ENCODE data around the gene PCDHAC2.

Gene PCDHAC2

GRCh38 chr5:140992828-140993227 lies 26.6 kb downstream of the PCDHAC2 start:
- H3K4me2 ChIP-seq (ENCODE audit: low read length), result no peak overlapping the region
- no peak for TF ChIP-seq CTCF (IDR thresholded peaks at IDR 0.05; ENCODE audit: low read length)
- TF ChIP-seq EZH2 (IDR thresholded peaks at IDR 0.05; ENCODE audit: borderline replicate concordance, low read length), result no peak
- no peak overlapping the region for H2AFZ ChIP-seq (ENCODE audit: low read length)
- no peaks in the 10 kb centered on the region for H3K9me3 ChIP-seq (ENCODE audit: low read length)
- no peaks in the 10 kb centered on the region for H3K36me3 ChIP-seq (ENCODE audit: insufficient read depth, low read length)
- H3K9me2 ChIP-seq (ENCODE audit: low read depth, low read length), result no peaks in the 10 kb centered on the region
- no peaks in the 10 kb centered on the region for H3K27me3 ChIP-seq (ENCODE audit: insufficient read depth, low read length)
- H4K20me1 ChIP-seq (ENCODE audit: insufficient read depth, low read length), result no peaks in the 10 kb centered on the region
- no peaks in the 10 kb centered on the region for H3K79me2 ChIP-seq (ENCODE audit: insufficient read depth, low read length)
- H3K4me1 ChIP-seq (ENCODE audit: insufficient read depth, low read length, severe bottlenecking), result no peaks in the 10 kb centered on the region
- no peak overlapping the region for H3K4me3 ChIP-seq (ENCODE audit: low read depth, low read length, poor library complexity, severe bottlenecking)
- no peak overlapping the region for H3K9ac ChIP-seq (ENCODE audit: low read length)
- H3F3A ChIP-seq (ENCODE audit: insufficient read depth, low read length), result no peaks in the 10 kb centered on the region
- no peak overlapping the region for H3K27ac ChIP-seq (ENCODE audit: low read depth, low read length, poor library complexity, severe bottlenecking)

GRCh38 chr5:140996060-140996459 lies 29.8 kb downstream of the PCDHAC2 start:
- Histone ChIP-seq H3F3A (ENCODE audit: insufficient read depth, low read length) (no peaks in the 10 kb centered on the region), H2AFZ (ENCODE audit: low read length) (no peak overlapping the region), H3K4me3 (ENCODE audit: low read depth, low read length, poor library complexity, severe bottlenecking) (no peak overlapping the region), H3K4me1 (ENCODE audit: insufficient read depth, low read length, severe bottlenecking) (no peaks in the 10 kb centered on the region), H3K9me3 (ENCODE audit: low read length) (no peaks in the 10 kb centered on the region), H3K36me3 (ENCODE audit: insufficient read depth, low read length) (no peaks in the 10 kb centered on the region), H3K4me2 (ENCODE audit: low read length) (no peak overlapping the region), H3K27me3 (ENCODE audit: insufficient read depth, low read length) (no peaks in the 10 kb centered on the region), H4K20me1 (ENCODE audit: insufficient read depth, low read length) (no peaks in the 10 kb centered on the region), H3K79me2 (ENCODE audit: insufficient read depth, low read length) (no peaks in the 10 kb centered on the region), H3K27ac (ENCODE audit: low read depth, low read length, poor library complexity, severe bottlenecking) (no peak overlapping the region), H3K9me2 (ENCODE audit: low read depth, low read length) (no peaks in the 10 kb centered on the region), H3K9ac (ENCODE audit: low read length) (no peak overlapping the region)
- TF ChIP-seq CTCF (IDR thresholded peaks at IDR 0.05; ENCODE audit: low read length), result no peak

- H3K9me3 ChIP-seq (ENCODE audit: low read length), result no peaks in the 10 kb centered on the region
- H3K27me3 ChIP-seq (ENCODE audit: insufficient read depth, low read length), result no peaks in the 10 kb centered on the region
- H4K20me1 ChIP-seq (ENCODE audit: insufficient read depth, low read length), result no peaks in the 10 kb centered on the region
- no peak overlapping the region for H3K4me3 ChIP-seq (ENCODE audit: low read depth, low read length, poor library complexity, severe bottlenecking)
- no peak overlapping the region for H2AFZ ChIP-seq (ENCODE audit: low read length)
- no peak for TF ChIP-seq CTCF (IDR thresholded peaks at IDR 0.05; ENCODE audit: low read length)
- TF ChIP-seq EZH2 (IDR thresholded peaks at IDR 0.05; ENCODE audit: borderline replicate concordance, low read length), result no peak
- no peak overlapping the region for H3K4me2 ChIP-seq (ENCODE audit: low read length)
- H3F3A ChIP-seq (ENCODE audit: insufficient read depth, low read length), result no peaks in the 10 kb centered on the region
- H3K9me2 ChIP-seq (ENCODE audit: low read depth, low read length), result no peaks in the 10 kb centered on the region
- H3K4me1 ChIP-seq (ENCODE audit: insufficient read depth, low read length, severe bottlenecking), result no peaks in the 10 kb centered on the region
- no peaks in the 10 kb centered on the region for H3K36me3 ChIP-seq (ENCODE audit: insufficient read depth, low read length)
- H3K27ac ChIP-seq (ENCODE audit: low read depth, low read length, poor library complexity, severe bottlenecking), result no peak overlapping the region
- no peak overlapping the region for H3K9ac ChIP-seq (ENCODE audit: low read length)
- H3K79me2 ChIP-seq (ENCODE audit: insufficient read depth, low read length), result no peaks in the 10 kb centered on the region
Observed at GRCh38 chr5:140998921-140999410, 32.7 kb downstream of the PCDHAC2 start.

Measured in OCI-LY1 (cell line).